Glomerular visceral epithelial cell (primary cell): ENCODE data around the gene C3orf49.

Experiments
- DNase-seq: peaks from one replicate; pipeline ENCODE4 v3.0.0-alpha.2; 2016; ENCODE audit errors: extremely low spot score

C3orf49 gene

DNA sequence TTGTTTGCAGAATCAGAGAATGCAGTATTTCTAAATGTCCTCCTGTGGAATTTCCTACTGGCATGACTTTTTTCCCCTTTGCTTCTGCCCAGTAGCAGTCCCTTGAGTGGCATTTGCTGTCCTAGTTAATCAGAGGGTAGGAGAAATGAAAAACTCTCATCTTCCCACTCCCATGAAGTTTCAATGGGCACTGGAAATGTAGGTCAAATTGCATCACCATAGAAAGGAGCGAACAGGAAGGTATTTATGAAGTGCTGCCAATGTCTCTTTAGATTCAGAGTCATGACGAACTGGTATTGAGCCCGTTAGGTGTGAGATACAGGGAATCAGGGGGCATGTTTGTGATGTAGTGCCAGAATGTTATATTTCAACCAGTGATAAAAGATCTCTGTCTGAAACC lies 67.8 kb downstream of the C3orf49 start:
- DNase-seq: no peak

GRCh38 chr3:63891518-63891917 lies 72.4 kb downstream of the C3orf49 start:
- no peak for DNase-seq

GRCh38 chr3:63892773-63893352 lies 73.8 kb downstream of the C3orf49 start:
- no peak for DNase-seq

- DNase-seq: no peak
These were observed 76.5 kb downstream of the C3orf49 start for GRCh38 chr3:63895422-63896189.

- no peak for DNase-seq
These were observed 77.4 kb downstream of the C3orf49 start for GRCh38 chr3:63896332-63897030.
